ENCODE measurements around the gene TRPM5.

- TF ChIP-seq CTCF (IDR thresholded peaks at IDR 0.05) (no peak), POLR2A (IDR thresholded peaks at IDR 0.05) (no peak), POLR2AphosphoS5 (IDR thresholded peaks at IDR 0.05) (no peak)
Measured at GRCh38 chr11:2424811-2425495, 19.4 kb downstream of the TRPM5 start.

All from stomach (tissue), 4 donors.